NCI-H345 (cell line): ENCODE data around the gene COL9A2.
"Not testable (repeated sequence)": the region's sequence is repeated elsewhere in the genome, so short reads cannot be mapped to it uniquely, and the experiment has no call there.

Experiments used
- DNase-seq: peaks from one replicate; lab custom pipeline; 2025; lab: John Stamatoyannopoulos, UW

COL9A2 gene

GRCh38 chr1:40316595-40317393, at the start of gene COL9A2:
TSS of gene COL9A2 (minus strand) at chr1:40317286. CDS start at chr1:40317197, 89 bp downstream.
- peak; percentile 74 for DNase-seq

- DNase-seq: no peak
Observed at GRCh38 chr1:40363721-40364120, 46.6 kb upstream of the COL9A2 start.

- no peak for DNase-seq
Observed at GRCh38 chr1:40362699-40363098, 45.6 kb upstream of the COL9A2 start.

- DNase-seq: no peak
Observed at GRCh38 chr1:40362199-40362598, 45.1 kb upstream of the COL9A2 start.

GRCh38 chr1:40361637-40362036, 44.6 kb upstream of the COL9A2 start:
- no peak for DNase-seq

GRCh38 chr1:40361201-40361600, 44.1 kb upstream of the COL9A2 start:
- DNase-seq: no peak

- no peak for DNase-seq
Observed at GRCh38 chr1:40360631-40361030, 43.5 kb upstream of the COL9A2 start.

- no peak for DNase-seq
Observed at GRCh38 chr1:40357625-40358024, 40.5 kb upstream of the COL9A2 start.

GRCh38 chr1:40353082-40353481, 36.0 kb upstream of the COL9A2 start:
- DNase-seq: no peak

- DNase-seq: no peak
Observed at GRCh38 chr1:40352126-40352525, 35.0 kb upstream of the COL9A2 start.

- DNase-seq: no peak
Observed at GRCh38 chr1:40351124-40351523, 34.0 kb upstream of the COL9A2 start.

GRCh38 chr1:40350391-40350790, 33.3 kb upstream of the COL9A2 start:
- DNase-seq: no peak

GRCh38 chr1:40344597-40344996, 27.5 kb upstream of the COL9A2 start:
- no peak for DNase-seq

GRCh38 chr1:40342381-40342717, 25.3 kb upstream of the COL9A2 start:
- DNase-seq: not testable (repeated sequence)

GRCh38 chr1:40341491-40342380, 24.6 kb upstream of the COL9A2 start:
- DNase-seq: no peak

- DNase-seq: no peak
Observed at GRCh38 chr1:40339420-40340323, 22.6 kb upstream of the COL9A2 start.

- peak; percentile 81 for DNase-seq
Observed at GRCh38 chr1:40338745-40339419, 21.8 kb upstream of the COL9A2 start.

- DNase-seq: no peak
Observed at GRCh38 chr1:40337443-40337842, 20.4 kb upstream of the COL9A2 start.

- DNase-seq: no peak
Observed at GRCh38 chr1:40332695-40333094, 15.6 kb upstream of the COL9A2 start.

GRCh38 chr1:40331403-40331802, 14.3 kb upstream of the COL9A2 start:
- DNase-seq: not testable (repeated sequence)

GRCh38 chr1:40318970-40319621, 2.0 kb upstream of the COL9A2 start:
- DNase-seq: no peak
